Mesodermal cell (in vitro differentiated cells): ENCODE data around the gene HPGD. TPM values are rescaled to one million over a fixed set of nuclear protein-coding genes. Genes with fewer than 3 reads are reported as not detected.

Source experiments
- H3K27ac ChIP-seq: 2 replicates; pipeline ENCODE4 v1.7.0; 2013; ENCODE audit warnings: mild to moderate bottlenecking, low read depth, low read length, moderate library complexity; ENCODE audit not compliant: severe bottlenecking
- H3K36me3 ChIP-seq: 2 replicates; pipeline ENCODE4 v1.7.1; 2013; ENCODE audit warnings: mild to moderate bottlenecking, low read length, moderate library complexity; ENCODE audit not compliant: control insufficient read depth, insufficient read depth
- H3K4me1 ChIP-seq: one replicate; pipeline ENCODE4 v1.7.1; 2013; ENCODE audit warnings: mild to moderate bottlenecking, low read length; ENCODE audit not compliant: insufficient read depth, control insufficient read depth, poor library complexity, severe bottlenecking
- H3K4me3 ChIP-seq: 2 replicates; pipeline ENCODE4 v1.7.0; 2013; ENCODE audit warnings: low read length, control low read depth, mild to moderate bottlenecking; ENCODE audit not compliant: insufficient read depth, poor library complexity, severe bottlenecking; ENCODE audit errors: extremely low read depth
- H3K9me3 ChIP-seq: 2 replicates; pipeline ENCODE4 v1.7.1; 2013; ENCODE audit warnings: mild to moderate bottlenecking, low read length, moderate library complexity; ENCODE audit not compliant: control insufficient read depth
- WGBS, 2 experiments: methylation state at CpG; one replicate each; pipeline ENCODE4 v1.1.5; 2013; ENCODE audit warnings: missing lambda C conversion rate in 2 of 2; ENCODE audit not compliant: insufficient coverage in 2 of 2; 5-methylcytosine and 5-hydroxymethylcytosine counted together
- polyA plus RNA-seq, 2 experiments: library from polyadenylated mRNA; stranded (reverse); fragments of 50-300 nt; gene quantifications; one replicate each; pipeline ENCODE4 v1.2.3, GENCODE V29; 2013

HPGD gene
- 2.1 TPM for polyA plus RNA-seq (2013, experiment 1 of 2)
- 3.1 TPM for polyA plus RNA-seq (2013, experiment 2 of 2)

DNA sequence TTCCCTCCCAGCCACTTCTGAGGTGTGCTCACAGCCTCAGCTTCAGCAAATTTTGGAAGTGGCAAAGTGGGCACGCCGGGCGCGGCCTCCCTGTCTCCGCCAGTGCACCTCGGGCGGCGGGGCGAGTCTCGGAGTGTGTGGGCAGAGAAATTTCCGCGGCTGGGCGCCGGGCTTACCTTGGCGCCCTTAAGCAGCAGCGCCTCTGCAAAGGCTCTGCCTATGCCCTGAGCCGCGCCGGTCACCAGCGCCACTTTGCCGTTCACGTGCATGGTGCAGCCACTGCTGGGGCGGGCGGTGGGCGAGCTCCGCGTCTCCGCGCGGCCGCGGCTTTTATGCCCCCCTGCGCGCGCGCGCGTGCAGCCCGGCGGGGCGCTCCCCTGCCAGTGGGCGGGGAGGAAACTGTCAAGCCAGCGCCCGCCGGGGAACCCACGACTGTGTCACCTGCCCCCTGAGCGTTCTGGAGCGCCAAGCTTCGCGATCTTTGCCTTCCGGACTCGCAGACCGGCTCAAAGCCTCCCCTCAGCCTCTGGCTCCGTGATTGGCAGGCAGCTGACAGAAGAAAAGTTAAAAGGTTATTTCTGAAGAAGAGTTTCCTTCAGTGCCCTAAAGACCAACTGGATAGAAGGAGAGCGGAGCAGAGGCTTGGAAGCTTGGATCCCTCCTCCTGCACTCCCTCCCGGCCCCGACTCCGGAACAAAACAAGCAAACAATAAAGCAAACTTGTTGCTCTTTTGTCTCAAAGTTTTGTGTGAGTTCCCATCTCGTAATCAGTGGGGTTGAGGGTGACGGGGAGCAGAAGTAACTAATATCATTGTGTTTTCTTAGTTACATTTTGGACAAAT lies at the start of gene HPGD:
Gene HPGD (minus strand): TSS at position 306 of the 842 bp plus-strand sequence. CDS start 37 bp downstream, at position 269.
- H3K36me3 ChIP-seq, result no peaks in the 10 kb centered on the region
- H3K4me3 ChIP-seq, result peak within 1 kb of the TSS; percentile 49
- H3K4me1 ChIP-seq, result no peaks in the 10 kb centered on the region
- WGBS, 2 experiments, result 0% methylated on average over 38 to 40 of the region's 60 CpGs
- no peaks in the 10 kb centered on the region for H3K9me3 ChIP-seq
- H3K27ac ChIP-seq, result no peak within 1 kb of the TSS

DNA sequence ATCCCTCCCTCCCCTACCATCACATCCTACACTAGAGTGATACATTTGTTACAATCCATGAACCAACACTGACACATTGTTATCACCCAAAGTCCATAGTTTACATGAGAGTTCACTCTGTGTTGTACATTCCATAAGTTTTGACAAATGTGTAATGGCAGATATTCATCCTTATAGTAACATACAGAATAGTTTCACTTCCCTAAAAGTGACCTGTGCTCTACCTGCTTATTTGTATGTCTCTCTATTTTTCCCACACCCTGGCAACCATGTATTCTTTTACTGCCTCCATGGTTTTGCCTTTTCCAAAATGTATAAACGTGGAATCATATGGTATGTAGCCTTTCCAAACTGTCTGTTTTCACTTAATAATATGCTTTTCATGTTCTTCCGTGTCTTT lies 42.2 kb upstream of the HPGD start:
- Histone ChIP-seq H3K36me3 (no peaks in the 10 kb centered on the region), H3K4me3 (no peak overlapping the region), H3K9me3 (no peaks in the 10 kb centered on the region), H3K4me1 (peaks cover 10% of the 10 kb centered on the region), H3K27ac (no peak overlapping the region)
- 100% methylated on average over 1 of the region's 2 CpGs; no CpG with 5 or more reads in 1 of the 2 experiments for WGBS, 2 experiments

DNA sequence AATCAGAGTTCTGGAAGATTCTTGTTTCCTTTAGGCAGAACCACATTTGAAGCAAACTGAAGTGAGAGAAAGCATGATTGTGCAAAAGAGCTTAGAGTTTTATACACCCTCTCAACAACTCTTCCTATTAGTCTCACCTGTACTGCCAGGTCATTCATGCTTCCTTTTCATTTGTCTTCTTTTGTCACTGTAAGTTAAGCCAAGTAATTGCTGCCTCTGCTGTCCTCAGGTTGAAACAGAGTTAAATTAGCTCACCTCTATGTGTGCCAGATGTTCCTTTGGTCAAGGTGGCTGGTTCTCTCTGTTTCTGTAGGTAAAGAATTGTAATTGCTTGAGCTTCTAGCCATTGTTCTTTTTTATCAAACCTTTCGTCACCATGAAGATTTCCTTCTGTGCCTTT lies 41.1 kb upstream of the HPGD start:
- no peaks in the 10 kb centered on the region for H3K36me3 ChIP-seq
- H3K4me1 ChIP-seq, result peaks cover 10% of the 10 kb centered on the region
- no peak overlapping the region for H3K4me3 ChIP-seq
- H3K27ac ChIP-seq, result no peak overlapping the region
- WGBS, 2 experiments, result 83 to 89% methylated on average over 1 of the region's 1 CpG
- no peaks in the 10 kb centered on the region for H3K9me3 ChIP-seq

DNA sequence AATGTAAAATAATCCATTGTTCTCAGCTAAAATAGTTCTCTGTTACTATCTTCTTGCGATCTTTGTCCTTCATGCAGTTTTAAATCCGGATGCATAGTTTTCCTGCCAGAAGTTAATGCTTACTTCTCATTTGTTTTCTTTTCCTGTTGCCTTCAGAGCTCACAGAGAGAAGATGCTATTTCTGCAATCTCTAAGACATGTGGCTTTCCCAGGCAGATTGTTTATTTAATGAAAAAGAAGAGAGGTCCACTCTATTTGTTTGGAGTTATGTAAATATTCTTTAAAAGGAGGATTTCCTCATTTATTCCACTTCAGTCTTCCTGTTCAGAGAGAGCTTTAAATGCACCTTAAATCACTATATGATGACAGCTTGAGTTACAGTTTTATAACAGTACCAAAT lies 39.3 kb upstream of the HPGD start:
- Histone ChIP-seq H3K36me3 (no peaks in the 10 kb centered on the region), H3K9me3 (no peaks in the 10 kb centered on the region), H3K27ac (peak overlapping the region; percentile 7), H3K4me3 (no peak overlapping the region), H3K4me1 (peaks cover 10% of the 10 kb centered on the region)
- 15% methylated on average over 2 of the region's 2 CpGs; no CpG with 5 or more reads in 1 of the 2 experiments for WGBS, 2 experiments

DNA sequence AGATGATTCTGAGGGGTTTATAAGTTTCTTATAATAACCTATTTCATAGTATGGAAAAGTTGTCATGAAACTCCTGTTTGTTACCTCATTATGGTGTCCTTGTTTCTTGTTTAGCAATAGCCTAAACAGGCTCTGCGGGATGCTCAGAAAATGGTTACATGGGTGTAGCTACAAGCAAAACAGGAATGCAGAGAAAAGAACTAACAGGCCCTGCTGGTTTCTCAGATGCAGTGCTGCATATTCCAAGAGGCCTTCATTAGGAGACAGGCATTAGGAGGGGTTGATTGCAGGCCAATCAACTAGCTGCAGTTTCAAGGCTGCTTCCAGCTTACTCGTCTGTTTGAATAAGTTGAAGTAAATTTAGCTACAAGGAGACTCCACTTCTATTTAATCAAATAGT lies 37.6 kb upstream of the HPGD start:
- H3K4me1 ChIP-seq, result peaks cover 10% of the 10 kb centered on the region
- no peaks in the 10 kb centered on the region for H3K9me3 ChIP-seq
- 44 to 80% methylated on average over 1 of the region's 2 CpGs for WGBS, 2 experiments
- no peak overlapping the region for H3K27ac ChIP-seq
- no peaks in the 10 kb centered on the region for H3K36me3 ChIP-seq
- no peak overlapping the region for H3K4me3 ChIP-seq

DNA sequence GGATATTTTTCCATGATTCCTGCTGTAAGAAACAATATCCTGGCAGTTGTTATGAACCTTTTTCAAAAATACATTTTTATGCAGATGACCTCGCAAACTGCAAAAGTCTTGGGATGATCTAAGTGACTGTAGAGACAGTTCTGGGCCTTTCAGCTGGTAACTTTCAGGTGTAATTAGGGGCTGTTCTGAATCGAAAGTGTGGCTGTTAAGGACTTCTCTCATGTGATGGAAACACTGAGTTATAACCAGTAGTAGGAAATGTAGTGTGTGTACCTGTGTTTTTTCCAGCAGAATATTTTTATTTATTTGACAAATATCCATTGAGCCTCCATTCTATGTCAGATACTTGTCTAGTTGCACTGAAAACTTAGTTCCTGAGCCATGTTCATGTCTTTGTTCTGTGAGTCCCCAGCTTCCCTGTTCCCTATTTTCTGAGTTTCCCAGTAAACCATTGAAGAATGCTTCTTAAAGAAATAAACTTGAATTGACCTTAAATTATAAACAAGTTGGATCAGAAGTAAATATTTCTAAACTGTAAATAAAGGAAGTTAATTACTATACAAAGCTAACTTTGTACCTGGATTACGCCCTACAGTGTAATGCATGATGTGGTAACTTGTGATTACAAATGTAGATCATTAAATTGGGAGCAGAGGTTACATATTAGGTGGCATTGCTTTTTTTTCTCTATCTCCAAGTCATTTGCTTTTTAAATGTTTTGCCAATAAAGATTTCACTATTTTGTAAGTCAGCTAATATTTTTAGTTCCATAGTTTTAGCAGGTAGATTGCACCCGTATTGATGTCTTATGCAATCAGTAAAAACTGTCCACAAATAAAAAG lies 33.7 kb upstream of the HPGD start:
- no peak overlapping the region for H3K27ac ChIP-seq
- H3K4me3 ChIP-seq, result no peak overlapping the region
- H3K4me1 ChIP-seq, result peaks cover 1% of the 10 kb centered on the region
- H3K36me3 ChIP-seq, result no peaks in the 10 kb centered on the region
- no peaks in the 10 kb centered on the region for H3K9me3 ChIP-seq
- WGBS, 2 experiments, result 100% methylated on average over 1 of the region's 4 CpGs

DNA sequence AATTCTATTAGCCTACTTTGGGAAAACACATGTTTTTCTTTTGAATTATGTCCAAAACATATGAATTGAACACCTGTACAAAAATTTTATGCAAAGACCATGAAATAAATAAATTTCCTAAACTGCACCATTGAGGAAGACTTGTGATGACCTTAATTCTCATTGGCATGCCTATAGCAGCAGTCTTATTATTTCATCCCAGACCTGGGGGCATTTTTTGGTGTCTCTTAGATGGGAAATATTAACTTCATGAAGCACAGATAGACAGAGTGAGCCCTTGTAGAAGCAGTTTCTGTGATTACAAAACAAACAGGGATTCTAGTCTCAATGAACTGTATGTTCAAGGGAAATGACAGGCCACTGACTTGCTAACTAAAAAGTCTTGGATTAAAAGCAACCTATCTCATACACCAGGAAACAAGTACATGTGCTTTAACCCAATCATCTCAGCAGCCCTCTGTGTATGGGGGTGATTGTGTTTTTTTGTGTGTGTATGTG lies 32.0 kb upstream of the HPGD start:
- Histone ChIP-seq H3K4me3 (no peak overlapping the region), H3K36me3 (no peaks in the 10 kb centered on the region), H3K9me3 (no peaks in the 10 kb centered on the region), H3K27ac (no peak overlapping the region), H3K4me1 (no peaks in the 10 kb centered on the region)

DNA sequence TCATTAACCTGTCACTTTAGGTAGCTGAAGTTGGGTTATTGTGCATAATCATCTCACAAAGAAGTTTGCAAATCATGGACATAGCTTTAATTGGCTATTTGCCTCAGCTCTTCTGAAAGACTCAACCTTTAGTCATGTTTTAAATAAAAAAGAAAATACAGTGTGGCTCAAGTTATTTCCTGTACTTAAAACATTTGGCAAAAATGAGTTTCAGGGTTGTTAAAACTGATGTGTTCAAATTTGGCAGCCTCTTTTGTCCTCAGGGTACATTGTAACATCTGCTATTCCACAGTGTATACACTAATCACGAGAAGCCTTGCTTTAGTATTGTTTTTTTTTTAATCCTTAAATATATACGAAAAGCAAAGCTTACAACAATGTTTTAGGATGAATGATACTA lies 31.5 kb upstream of the HPGD start:
- Histone ChIP-seq H3K9me3 (no peaks in the 10 kb centered on the region), H3K4me1 (no peaks in the 10 kb centered on the region)
- no CpG with 5 or more reads among the region's 2 CpGs for WGBS, 2 experiments

DNA sequence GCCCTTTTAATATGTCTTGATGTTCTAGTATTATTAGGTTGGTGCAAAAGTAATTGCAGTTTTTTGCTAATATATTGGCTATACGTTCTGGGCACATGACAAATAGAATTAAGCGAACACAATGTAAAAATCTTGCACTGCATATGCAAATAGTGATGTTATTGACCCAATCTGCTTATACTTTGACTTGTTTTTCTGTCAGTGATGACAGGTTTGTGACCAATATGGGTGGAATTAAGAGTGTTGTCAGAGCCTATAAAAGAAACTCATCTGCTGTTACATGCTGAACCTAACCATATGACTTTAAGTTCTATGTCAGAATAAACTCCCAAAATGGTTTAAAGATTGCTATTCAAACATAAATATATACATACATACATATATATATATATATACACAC lies 30.7 kb upstream of the HPGD start:
- Histone ChIP-seq H3K4me3 (no peak overlapping the region), H3K9me3 (no peaks in the 10 kb centered on the region), H3K36me3 (no peaks in the 10 kb centered on the region), H3K4me1 (no peaks in the 10 kb centered on the region), H3K27ac (no peak overlapping the region)
- WGBS, 2 experiments, result 100% methylated on average over 2 of the region's 2 CpGs; no CpG with 5 or more reads in 1 of the 2 experiments

More for the DNA sequence above, 31.5 kb upstream of the HPGD start:
- no peak overlapping the region for H3K4me3 ChIP-seq
- H3K27ac ChIP-seq, result no peak overlapping the region
- no peaks in the 10 kb centered on the region for H3K36me3 ChIP-seq

DNA sequence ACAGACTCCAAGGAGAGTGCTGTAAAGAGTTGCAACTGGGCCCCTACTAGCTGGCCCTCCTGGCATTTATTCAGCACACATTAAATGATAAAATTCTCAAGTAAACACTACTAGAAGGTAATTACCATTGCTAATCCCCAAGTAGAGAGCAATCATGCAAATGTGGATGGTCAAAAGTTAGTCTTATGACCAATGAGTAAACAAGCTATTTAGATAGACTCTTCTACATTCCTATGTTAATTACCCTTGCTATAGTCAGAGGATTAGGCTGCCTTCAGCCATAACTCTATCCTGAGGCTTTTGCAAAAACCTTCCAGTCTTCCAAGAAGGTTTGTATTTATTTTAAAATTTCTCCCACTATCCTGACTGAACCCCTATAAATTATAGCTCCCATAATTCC lies 28.3 kb upstream of the HPGD start:
- no peak overlapping the region for H3K27ac ChIP-seq
- H3K4me1 ChIP-seq, result no peaks in the 10 kb centered on the region
- no peak overlapping the region for H3K4me3 ChIP-seq
- no peaks in the 10 kb centered on the region for H3K9me3 ChIP-seq
- no peaks in the 10 kb centered on the region for H3K36me3 ChIP-seq
